Stimulated activated CD4-positive, alpha-beta T cell treated with anti-CD3 and anti-CD28 coated beads, Interleukin-15, amount 100 ng/mL, for 48 hours (primary cell): ENCODE data around the gene HPGDS.

Experiments
- DNase-seq, 2 donors: peaks; one replicate each; pipeline ENCODE4 v3.0.0-alpha.2; 2020; ENCODE audit warnings: low read depth in 2 of 2

HPGDS gene

DNA sequence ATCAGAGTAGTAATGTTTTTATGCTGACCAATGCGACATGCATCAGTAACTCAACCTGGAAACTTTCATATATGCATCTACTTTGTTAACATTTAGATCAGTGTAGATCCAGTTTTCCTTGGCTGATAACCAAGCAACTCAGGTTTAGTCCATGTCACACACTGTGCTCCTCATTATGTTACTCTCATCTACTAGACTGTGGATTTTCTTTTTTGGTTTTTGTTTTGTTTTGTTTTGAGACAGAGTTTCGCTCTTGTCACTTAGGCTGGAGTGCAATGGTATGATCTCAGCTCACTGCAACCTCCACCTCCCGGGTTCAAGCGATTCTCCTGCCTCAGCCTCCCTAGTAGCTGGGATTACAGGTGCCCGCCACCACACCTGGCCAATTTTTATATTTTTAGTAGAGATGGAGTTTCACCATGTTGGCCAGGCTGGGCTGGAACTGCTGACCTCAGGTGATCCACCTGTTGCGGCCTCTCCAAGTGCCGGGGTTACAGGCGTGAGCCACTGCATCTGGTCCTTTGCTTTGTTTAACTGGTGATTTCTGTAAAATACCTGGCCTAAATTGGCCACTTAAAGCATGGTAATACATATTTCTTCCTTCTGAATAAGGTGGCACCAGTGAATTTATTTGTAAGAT lies 86.4 kb downstream of the HPGDS start:
- DNase-seq: no peak

DNA sequence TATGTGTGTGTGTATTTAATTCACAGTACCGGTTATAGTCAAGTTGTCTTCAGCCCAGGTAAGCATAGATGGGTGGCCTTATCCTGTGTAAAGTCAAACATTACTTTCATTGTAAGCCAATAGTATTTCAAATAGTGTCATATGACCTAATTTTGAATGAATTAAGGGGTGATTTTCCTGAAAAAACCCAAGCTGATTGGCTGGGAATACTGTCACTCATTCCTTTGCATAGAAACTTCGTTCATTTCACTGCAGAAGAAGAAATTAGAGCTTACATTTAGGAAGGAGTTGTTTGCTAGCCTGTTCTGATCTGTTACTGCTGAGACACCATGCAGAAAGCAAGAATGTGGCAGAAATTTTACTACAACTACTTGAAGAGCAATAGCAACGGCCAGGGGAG lies 89.6 kb downstream of the HPGDS start:
- no peak for DNase-seq

DNA sequence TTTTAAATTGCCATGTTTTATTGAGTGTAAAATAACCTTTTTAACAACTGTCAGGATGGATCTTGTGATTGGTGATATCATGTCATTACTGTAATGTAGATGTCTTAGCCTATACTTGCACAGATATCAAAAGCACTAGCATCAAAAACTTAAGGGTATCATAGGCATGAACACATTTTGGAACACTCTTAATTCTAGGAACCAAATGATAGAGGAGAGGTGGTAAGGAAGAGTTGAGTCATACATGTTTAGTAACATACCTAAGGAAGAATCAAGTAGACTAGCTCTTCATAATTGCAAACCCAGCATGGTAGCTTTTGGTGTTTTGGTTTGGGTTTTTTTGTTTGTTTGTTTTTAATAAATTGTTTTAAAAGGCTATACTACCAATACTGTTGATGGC lies 91.5 kb downstream of the HPGDS start:
- no peak for DNase-seq
